Measurements from ENCODE around the gene SMIM44.

- TF ChIP-seq EZH2 (IDR thresholded peaks at IDR 0.05; ENCODE audit: low read length, missing control alignments) = no peak
- no peak for TF ChIP-seq CTCF (conservative IDR thresholded peaks at IDR 0.05 in 1 of 2, IDR thresholded peaks at IDR 0.05 in 1 of 2; ENCODE audit: low read depth in 1 of 2, low read length in 2 of 2)
Measured at GRCh38 chr19:3477506-3477905, 5.7 kb downstream of the SMIM44 start.
